GM23338 (cell line): ENCODE results near the gene ASIC3. TPM values are rescaled to one million over a fixed set of nuclear protein-coding genes. Genes with fewer than 3 reads are reported as not detected.

Experiments
- ATAC-seq: fragments of 200-7000 bp; cut with Tn5 transposase; 3 replicates; pipeline ENCODE4 v1.9.1; 2020
- DNase-seq: peaks from one replicate; pipeline ENCODE4 v3.0.0-alpha.2; 2015; ENCODE audit warnings: low spot score
- H2AFZ ChIP-seq: fragments of 200-600 bp; sonication (generic); 2 replicates; pipeline ENCODE4 v1.8.0; 2016; ENCODE audit warnings: antibody characterized with exemption, mild to moderate bottlenecking, moderate library complexity
- H3F3A ChIP-seq: fragments of 200-600 bp; sonication (generic); replicated peaks from 2 replicates; pipeline ENCODE4 v1.8.0; 2017; ENCODE audit warnings: antibody characterized with exemption, mixed run types, low read depth
- H3K27ac ChIP-seq: fragments of 200-600 bp; sonication (generic); 2 replicates; pipeline ENCODE4 v1.6.1; 2016; ENCODE audit warnings: low read depth
- H3K27me3 ChIP-seq: fragments of 200-600 bp; sonication (generic); 2 replicates; pipeline ENCODE4 v1.8.0; 2016; ENCODE audit warnings: mild to moderate bottlenecking, mixed run types, moderate library complexity; ENCODE audit not compliant: insufficient read depth
- H3K36me3 ChIP-seq: fragments of 200-600 bp; sonication (generic); 2 replicates; pipeline ENCODE4 v1.8.0; 2016; ENCODE audit warnings: mild to moderate bottlenecking; ENCODE audit not compliant: insufficient read depth
- H3K4me1 ChIP-seq: fragments of 200-600 bp; sonication (generic); 2 replicates; pipeline ENCODE4 v1.8.0; 2016; ENCODE audit warnings: mild to moderate bottlenecking, moderate library complexity; ENCODE audit not compliant: insufficient read depth
- H3K4me2 ChIP-seq: fragments of 200-600 bp; sonication (generic); 2 replicates; pipeline ENCODE4 v1.7.1; 2017; ENCODE audit warnings: mixed run types
- H3K4me3 ChIP-seq: fragments of 200-600 bp; sonication (generic); 2 replicates; pipeline ENCODE4 v1.6.1; 2016; ENCODE audit warnings: mixed run types
- H3K79me2 ChIP-seq: fragments of 200-600 bp; sonication (generic); replicated peaks from 2 replicates; pipeline ENCODE4 v1.8.0; 2017; ENCODE audit warnings: mild to moderate bottlenecking; ENCODE audit not compliant: insufficient read depth
- H3K9me2 ChIP-seq: fragments of 200-600 bp; sonication (generic); 2 replicates; pipeline ENCODE4 v1.8.0; 2017; ENCODE audit not compliant: insufficient read depth
- H4K20me1 ChIP-seq: fragments of 200-600 bp; sonication (generic); replicated peaks from 2 replicates; pipeline ENCODE4 v1.8.0; 2017; ENCODE audit warnings: mild to moderate bottlenecking; ENCODE audit not compliant: insufficient read depth
- H3K27ac Mint-ChIP-seq: 2 replicates; pipeline ENCODE4 v1.8.0; 2020; ENCODE audit warnings: inconsistent platforms, mild to moderate bottlenecking, moderate library complexity, mixed read lengths
- H3K27me3 Mint-ChIP-seq: 3 replicates; pipeline ENCODE4 v1.8.0; 2022; ENCODE audit warnings: low read depth, mild to moderate bottlenecking, moderate library complexity, mixed read lengths, inconsistent platforms; ENCODE audit not compliant: insufficient read depth, poor library complexity
- H3K36me3 Mint-ChIP-seq: 3 replicates; pipeline ENCODE4 v1.8.0; 2021; ENCODE audit warnings: low read depth, mild to moderate bottlenecking, inconsistent platforms, moderate library complexity, mixed read lengths
- H3K4me1 Mint-ChIP-seq: 3 replicates; pipeline ENCODE4 v1.8.0; 2020; ENCODE audit warnings: mild to moderate bottlenecking, inconsistent platforms, mixed read lengths
- H3K4me3 Mint-ChIP-seq: 3 replicates; pipeline ENCODE4 v1.8.0; 2021; ENCODE audit warnings: moderate library complexity, mild to moderate bottlenecking, inconsistent platforms, mixed read lengths
- H3K9me3 Mint-ChIP-seq: 3 replicates; pipeline ENCODE4 v1.8.0; 2020; ENCODE audit warnings: moderate library complexity, mild to moderate bottlenecking, inconsistent platforms, mixed read lengths
- CTCF ChIP-seq, 2 experiments: fragments of 200-600 bp in 1 of 2; sonication (generic) in 1 of 2; conservative IDR thresholded peaks; 2 replicates each; pipeline versions ENCODE4 v1.5.1 to v1.6.1; 2016 to 2017; ENCODE audit warnings: antibody characterized with exemption in 2 of 2, low read depth in 2 of 2, mild to moderate bottlenecking in 2 of 2, moderate library complexity in 1 of 2
- EZH2 ChIP-seq: fragments of 200-600 bp; sonication (generic); IDR thresholded peaks from one replicate; pipeline ENCODE4 v1.8.0; 2017; ENCODE audit warnings: antibody characterized with exemption, mild to moderate bottlenecking, low read depth; ENCODE audit not compliant: unreplicated experiment
- EZH2phosphoT487 ChIP-seq: fragments of 200-600 bp; sonication (generic); IDR thresholded peaks from one replicate; pipeline ENCODE4 v1.8.1; 2018; ENCODE audit warnings: antibody characterized with exemption; ENCODE audit not compliant: unreplicated experiment
- JUNB ChIP-seq: IDR thresholded peaks from one replicate; pipeline ENCODE4 v1.6.1; 2016; ENCODE audit warnings: antibody characterized with exemption; ENCODE audit not compliant: unreplicated experiment
- NANOG ChIP-seq: IDR thresholded peaks from 2 replicates; pipeline ENCODE4 v1.6.1; 2016; ENCODE audit warnings: antibody characterized with exemption, borderline replicate concordance
- POLR2AphosphoS5 ChIP-seq: IDR thresholded peaks from 2 replicates; pipeline ENCODE4 v1.6.1; 2016; ENCODE audit warnings: antibody characterized with exemption, low read depth
- STAT1 ChIP-seq: IDR thresholded peaks from one replicate; pipeline ENCODE4 v1.6.1; 2016; ENCODE audit warnings: antibody characterized with exemption; ENCODE audit not compliant: unreplicated experiment
- ZNF114 ChIP-seq: fragments of 250-450 bp; sonication (Bioruptor Pico); IDR thresholded peaks from 2 replicates; pipeline ENCODE4 v1.5.0; 2020; ENCODE audit warnings: mild to moderate bottlenecking, moderate library complexity
- ZNF331 ChIP-seq: fragments of 250-450 bp; sonication (Bioruptor Pico); IDR thresholded peaks from 2 replicates; pipeline ENCODE4 v1.5.0; 2020; ENCODE audit warnings: low read depth, mild to moderate bottlenecking, moderate library complexity
- polyA plus RNA-seq: library from polyadenylated mRNA; unstranded; fragments of >200 nt; fragmentation: Nextera tagmentation; extraction: Ambion mirVana; gene quantifications from 2 replicates; pipeline ENCODE4 v1.2.1, GENCODE V29; 2016
- total RNA-seq: library from RNA; depleted of rRNA; stranded (reverse); fragments of >200 nt; shearing (Covaris generic); gene quantifications from 2 replicates; pipeline ENCODE4 v1.2.3, GENCODE V29; 2014
- TF ChIP-seq, protein P1 (sequence below): IDR thresholded peaks from one replicate; pipeline ENCODE4 v1.6.1; 2018; ENCODE audit warnings: antibody characterized with exemption; ENCODE audit not compliant: unreplicated experiment
- TF ChIP-seq, protein P2 (sequence below): IDR thresholded peaks from 2 replicates; pipeline ENCODE4 v1.6.1; 2016; ENCODE audit warnings: antibody characterized with exemption

Gene ASIC3
- total and polyA plus RNA-seq, 2 experiments from 2014 or later: 0.87 to 0.90 TPM

GRCh38 chr7:151091431-151091830 lies 43.1 kb downstream of the ASIC3 start:
- Histone ChIP-seq H3K27ac (no peak overlapping the region), H3K4me1 (peaks cover 20% of the 10 kb centered on the region), H3K79me2 (peaks cover 92% of the 10 kb centered on the region), H3K4me2 (no peak overlapping the region), H3K36me3 (no peaks in the 10 kb centered on the region), H3K4me3 (no peak overlapping the region), H3K27me3 (peaks cover 35% of the 10 kb centered on the region), H4K20me1 (peaks cover 80% of the 10 kb centered on the region), H2AFZ (no peak overlapping the region), H3K9me2 (no peaks in the 10 kb centered on the region), H3F3A (peaks cover 17% of the 10 kb centered on the region; the same call in 1 of the 2 replicates)
- DNase-seq (peak; percentile 84), ATAC-seq (peak; percentile 34)
- H3K36me3 Mint-ChIP-seq: peaks cover 17% of the 10 kb centered on the region
- TF ChIP-seq, protein P1, sequence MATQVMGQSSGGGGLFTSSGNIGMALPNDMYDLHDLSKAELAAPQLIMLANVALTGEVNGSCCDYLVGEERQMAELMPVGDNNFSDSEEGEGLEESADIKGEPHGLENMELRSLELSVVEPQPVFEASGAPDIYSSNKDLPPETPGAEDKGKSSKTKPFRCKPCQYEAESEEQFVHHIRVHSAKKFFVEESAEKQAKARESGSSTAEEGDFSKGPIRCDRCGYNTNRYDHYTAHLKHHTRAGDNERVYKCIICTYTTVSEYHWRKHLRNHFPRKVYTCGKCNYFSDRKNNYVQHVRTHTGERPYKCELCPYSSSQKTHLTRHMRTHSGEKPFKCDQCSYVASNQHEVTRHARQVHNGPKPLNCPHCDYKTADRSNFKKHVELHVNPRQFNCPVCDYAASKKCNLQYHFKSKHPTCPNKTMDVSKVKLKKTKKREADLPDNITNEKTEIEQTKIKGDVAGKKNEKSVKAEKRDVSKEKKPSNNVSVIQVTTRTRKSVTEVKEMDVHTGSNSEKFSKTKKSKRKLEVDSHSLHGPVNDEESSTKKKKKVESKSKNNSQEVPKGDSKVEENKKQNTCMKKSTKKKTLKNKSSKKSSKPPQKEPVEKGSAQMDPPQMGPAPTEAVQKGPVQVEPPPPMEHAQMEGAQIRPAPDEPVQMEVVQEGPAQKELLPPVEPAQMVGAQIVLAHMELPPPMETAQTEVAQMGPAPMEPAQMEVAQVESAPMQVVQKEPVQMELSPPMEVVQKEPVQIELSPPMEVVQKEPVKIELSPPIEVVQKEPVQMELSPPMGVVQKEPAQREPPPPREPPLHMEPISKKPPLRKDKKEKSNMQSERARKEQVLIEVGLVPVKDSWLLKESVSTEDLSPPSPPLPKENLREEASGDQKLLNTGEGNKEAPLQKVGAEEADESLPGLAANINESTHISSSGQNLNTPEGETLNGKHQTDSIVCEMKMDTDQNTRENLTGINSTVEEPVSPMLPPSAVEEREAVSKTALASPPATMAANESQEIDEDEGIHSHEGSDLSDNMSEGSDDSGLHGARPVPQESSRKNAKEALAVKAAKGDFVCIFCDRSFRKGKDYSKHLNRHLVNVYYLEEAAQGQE: no peak
- peak; percentile 72 to 82 for TF ChIP-seq CTCF (conservative IDR thresholded peaks at IDR 0.05; ENCODE audit: low read depth in 2 of 2)
- no peak overlapping the region; the same call in 2 of the 3 replicates for H3K4me3 Mint-ChIP-seq
- H3K4me1 Mint-ChIP-seq: peaks cover 38% of the 10 kb centered on the region
- H3K27ac Mint-ChIP-seq: no peak overlapping the region
- H3K27me3 Mint-ChIP-seq: peaks cover 36% of the 10 kb centered on the region
- no peaks in the 10 kb centered on the region; the same call in 2 of the 3 replicates for H3K9me3 Mint-ChIP-seq

DNA sequence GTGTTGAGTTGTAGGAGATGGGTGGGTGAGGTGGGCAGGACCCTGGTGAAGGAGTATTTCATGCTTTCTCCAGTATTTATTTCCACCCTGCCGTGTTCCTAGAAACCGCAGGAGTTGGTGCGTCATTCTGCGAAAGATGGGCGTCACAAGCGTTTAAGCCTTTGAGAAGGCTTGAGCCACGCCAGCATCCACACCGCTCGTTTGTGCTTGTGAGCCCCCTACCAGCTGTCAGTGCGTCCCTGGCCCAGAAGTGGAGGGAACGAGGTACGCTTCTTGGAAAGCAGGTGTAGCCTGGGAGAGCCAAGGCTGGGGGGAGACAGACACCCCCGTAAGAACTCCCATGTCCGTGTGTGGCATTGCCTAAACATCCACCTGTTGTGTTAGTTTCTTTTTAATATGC lies 43.7 kb downstream of the ASIC3 start:
- Histone ChIP-seq H4K20me1 (peaks cover 80% of the 10 kb centered on the region), H3K4me1 (peaks cover 20% of the 10 kb centered on the region), H3K27me3 (peaks cover 32% of the 10 kb centered on the region), H3K4me2 (no peak overlapping the region), H3K27ac (no peak overlapping the region), H3K9me2 (no peaks in the 10 kb centered on the region), H3K79me2 (peaks cover 97% of the 10 kb centered on the region), H3K36me3 (no peaks in the 10 kb centered on the region), H3F3A (peaks cover 17% of the 10 kb centered on the region; the same call in 1 of the 2 replicates), H2AFZ (no peak overlapping the region), H3K4me3 (no peak overlapping the region)
- Mint-ChIP-seq H3K36me3 (peaks cover 17% of the 10 kb centered on the region), H3K27me3 (peaks cover 36% of the 10 kb centered on the region), H3K9me3 (no peaks in the 10 kb centered on the region; the same call in 2 of the 3 replicates), H3K27ac (no peak overlapping the region), H3K4me3 (no peak overlapping the region), H3K4me1 (peaks cover 38% of the 10 kb centered on the region)
- ATAC-seq (no peak), DNase-seq (no peak)
- TF ChIP-seq JUNB (no peak), EZH2 (no peak), CTCF (conservative IDR thresholded peaks at IDR 0.05; ENCODE audit: low read depth in 2 of 2) (no peak), ZNF114 (no peak), POLR2AphosphoS5 (no peak), ZNF331 (no peak), STAT1 (no peak), NANOG (no peak), EZH2phosphoT487 (no peak)
- TF ChIP-seq, protein P2, sequence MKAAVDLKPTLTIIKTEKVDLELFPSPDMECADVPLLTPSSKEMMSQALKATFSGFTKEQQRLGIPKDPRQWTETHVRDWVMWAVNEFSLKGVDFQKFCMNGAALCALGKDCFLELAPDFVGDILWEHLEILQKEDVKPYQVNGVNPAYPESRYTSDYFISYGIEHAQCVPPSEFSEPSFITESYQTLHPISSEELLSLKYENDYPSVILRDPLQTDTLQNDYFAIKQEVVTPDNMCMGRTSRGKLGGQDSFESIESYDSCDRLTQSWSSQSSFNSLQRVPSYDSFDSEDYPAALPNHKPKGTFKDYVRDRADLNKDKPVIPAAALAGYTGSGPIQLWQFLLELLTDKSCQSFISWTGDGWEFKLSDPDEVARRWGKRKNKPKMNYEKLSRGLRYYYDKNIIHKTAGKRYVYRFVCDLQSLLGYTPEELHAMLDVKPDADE: no peak
- TF ChIP-seq, protein P1: no peak
